WTC11 (cell line): ENCODE data around the gene GPBP1L1. TPM values are rescaled to one million over a fixed set of nuclear protein-coding genes. Genes with fewer than 3 reads are reported as not detected.

ENCODE experiments used
- ATAC-seq: fragments of 200-7000 bp; cut with Tn5 transposase; 2 replicates; pipeline ENCODE4 v1.10.0; 2021; ENCODE audit warnings: mild to moderate bottlenecking, moderate library complexity
- CTCF ChIA-PET: fragments of 300-600 bp; sonication (Branson Sonifier 250); formaldehyde crosslinking; loops from one replicate; lab custom pipeline; 2021; ENCODE audit warnings: antibody characterized with exemption; lab: Charles Lee
- POLR2A ChIA-PET: fragments of 350-600 bp; sonication (Branson Sonifier 250); formaldehyde crosslinking; loops from one replicate; lab custom pipeline; 2021; ENCODE audit warnings: antibody characterized with exemption; lab: Charles Lee
- DNase-seq: peaks from one replicate; pipeline ENCODE4 v3.0.0; 2021; ENCODE audit warnings: low spot score
- H3K27ac Mint-ChIP-seq: 2 replicates; pipeline ENCODE4 v1.8.0; 2021; ENCODE audit warnings: mixed read lengths
- H3K27me3 Mint-ChIP-seq: 2 replicates; pipeline ENCODE4 v1.8.0; 2021; ENCODE audit warnings: low read depth, mild to moderate bottlenecking, moderate library complexity, mixed read lengths
- H3K36me3 Mint-ChIP-seq: 2 replicates; pipeline ENCODE4 v1.8.0; 2021; ENCODE audit warnings: mixed read lengths
- H3K4me1 Mint-ChIP-seq: 2 replicates; pipeline ENCODE4 v1.8.0; 2022; ENCODE audit warnings: mixed read lengths
- H3K4me3 Mint-ChIP-seq: 2 replicates; pipeline ENCODE4 v1.8.0; 2021; ENCODE audit warnings: mild to moderate bottlenecking, moderate library complexity, mixed read lengths
- H3K9me3 Mint-ChIP-seq: 2 replicates; pipeline ENCODE4 v1.8.0; 2021; ENCODE audit warnings: mixed read lengths
- ATF1 ChIP-seq: sonication (generic); formaldehyde crosslinking; IDR thresholded peaks from 2 replicates; pipeline ENCODE4 v1.8.1; 2023; ENCODE audit warnings: mild to moderate bottlenecking, moderate library complexity, missing genetic modification reagents
- ESRRA ChIP-seq: sonication (generic); formaldehyde crosslinking; IDR thresholded peaks from 2 replicates; pipeline ENCODE4 v1.8.1; 2022; ENCODE audit warnings: mild to moderate bottlenecking, missing genetic modification reagents, borderline replicate concordance
- FOXJ3 ChIP-seq: sonication (generic); formaldehyde crosslinking; IDR thresholded peaks from 2 replicates; pipeline ENCODE4 v1.9.0; 2021; ENCODE audit warnings: missing genetic modification reagents, mild to moderate bottlenecking, borderline replicate concordance
- GTF2I ChIP-seq: fragments of 250-450 bp; sonication (Bioruptor Pico); conservative IDR thresholded peaks from 2 replicates; pipeline ENCODE4 v1.4.0; 2021; ENCODE audit warnings: mild to moderate bottlenecking
- HMGA2 ChIP-seq: fragments of 250-450 bp; sonication (Bioruptor Pico); IDR thresholded peaks from 2 replicates; pipeline ENCODE4 v1.4.0; 2021; ENCODE audit warnings: mild to moderate bottlenecking, moderate library complexity
- IRF2 ChIP-seq: sonication (generic); formaldehyde crosslinking; IDR thresholded peaks from 2 replicates; pipeline ENCODE4 v1.8.0; 2022; ENCODE audit warnings: low read depth, missing genetic modification reagents, borderline replicate concordance
- JAZF1 ChIP-seq: fragments of 250-450 bp; sonication (Bioruptor Pico); IDR thresholded peaks from 2 replicates; pipeline ENCODE4 v1.9.0; 2021; ENCODE audit warnings: moderate library complexity, mild to moderate bottlenecking, inconsistent platforms
- NFATC4 ChIP-seq: fragments of 250-450 bp; sonication (Bioruptor Pico); IDR thresholded peaks from 2 replicates; pipeline ENCODE4 v1.9.0; 2021; ENCODE audit warnings: mild to moderate bottlenecking
- NFYB ChIP-seq: sonication (generic); formaldehyde crosslinking; conservative IDR thresholded peaks from 2 replicates; pipeline ENCODE4 v1.8.0; 2022; ENCODE audit warnings: low read depth, missing genetic modification reagents
- RORB ChIP-seq: fragments of 250-450 bp; sonication (Bioruptor Pico); IDR thresholded peaks from 2 replicates; pipeline ENCODE4 v1.9.0; 2021; ENCODE audit warnings: mild to moderate bottlenecking
- SOX15 ChIP-seq: fragments of 250-450 bp; sonication (Bioruptor Pico); IDR thresholded peaks from 2 replicates; pipeline ENCODE4 v1.9.0; 2021; ENCODE audit warnings: mild to moderate bottlenecking
- TCF7 ChIP-seq: sonication (generic); formaldehyde crosslinking; IDR thresholded peaks from 2 replicates; pipeline ENCODE4 v1.8.0; 2022; ENCODE audit warnings: mild to moderate bottlenecking, low read depth, missing genetic modification reagents, moderate library complexity
- TEAD4 ChIP-seq: sonication (generic); formaldehyde crosslinking; IDR thresholded peaks from 2 replicates; pipeline ENCODE4 v1.8.0; 2022; ENCODE audit warnings: mild to moderate bottlenecking, missing genetic modification reagents
- ZNF138 ChIP-seq: sonication (generic); formaldehyde crosslinking; conservative IDR thresholded peaks from 2 replicates; pipeline ENCODE4 v1.8.1; 2022; ENCODE audit warnings: mild to moderate bottlenecking, moderate library complexity, missing genetic modification reagents
- ZNF263 ChIP-seq: sonication (generic); formaldehyde crosslinking; IDR thresholded peaks from 2 replicates; pipeline ENCODE4 v1.8.1; 2022; ENCODE audit warnings: low read depth, mild to moderate bottlenecking, moderate library complexity, missing genetic modification reagents
- ZNF416 ChIP-seq: fragments of 250-450 bp; sonication (Bioruptor Pico); IDR thresholded peaks from 2 replicates; pipeline ENCODE4 v1.9.0; 2021; ENCODE audit warnings: mild to moderate bottlenecking, inconsistent platforms
- total RNA-seq: library from RNA; stranded (reverse); gene quantifications from 3 replicates; pipeline ENCODE4 v1.2.3, GENCODE V29; 2021
- TF ChIP-seq, protein P1 (sequence below): fragments of 250-450 bp; sonication (Bioruptor Pico); conservative IDR thresholded peaks from 2 replicates; pipeline ENCODE4 v1.9.0; 2021; ENCODE audit warnings: mild to moderate bottlenecking
- TF ChIP-seq, protein P2 (sequence below): sonication (generic); formaldehyde crosslinking; IDR thresholded peaks from 2 replicates; pipeline ENCODE4 v1.8.0; 2023; ENCODE audit warnings: missing genetic modification reagents
- TF ChIP-seq, protein P3 (sequence below): fragments of 250-450 bp; sonication (Bioruptor Pico); IDR thresholded peaks from 2 replicates; pipeline ENCODE4 v2.1.2; 2022; ENCODE audit warnings: mild to moderate bottlenecking, moderate library complexity
- TF ChIP-seq, protein P4 (sequence below): sonication (generic); formaldehyde crosslinking; IDR thresholded peaks from 2 replicates; pipeline ENCODE4 v1.8.1; 2023; ENCODE audit warnings: mild to moderate bottlenecking, missing genetic modification reagents, moderate library complexity
- TF ChIP-seq, protein P5 (sequence below): sonication (generic); formaldehyde crosslinking; IDR thresholded peaks from 2 replicates; pipeline ENCODE4 v1.8.1; 2023; ENCODE audit warnings: mild to moderate bottlenecking, missing genetic modification reagents
- TF ChIP-seq, protein P6 (sequence below): fragments of 250-450 bp; sonication (Bioruptor Pico); IDR thresholded peaks from 2 replicates; pipeline ENCODE4 v1.8.0; 2021; ENCODE audit warnings: mild to moderate bottlenecking
- TF ChIP-seq, protein P7 (sequence below): sonication (generic); formaldehyde crosslinking; IDR thresholded peaks from 2 replicates; pipeline ENCODE4 v1.8.0; 2022; ENCODE audit warnings: mild to moderate bottlenecking, missing genetic modification reagents

The GPBP1L1 gene
- total RNA-seq, 1 experiment from 2014 or later = 126 TPM

DNA sequence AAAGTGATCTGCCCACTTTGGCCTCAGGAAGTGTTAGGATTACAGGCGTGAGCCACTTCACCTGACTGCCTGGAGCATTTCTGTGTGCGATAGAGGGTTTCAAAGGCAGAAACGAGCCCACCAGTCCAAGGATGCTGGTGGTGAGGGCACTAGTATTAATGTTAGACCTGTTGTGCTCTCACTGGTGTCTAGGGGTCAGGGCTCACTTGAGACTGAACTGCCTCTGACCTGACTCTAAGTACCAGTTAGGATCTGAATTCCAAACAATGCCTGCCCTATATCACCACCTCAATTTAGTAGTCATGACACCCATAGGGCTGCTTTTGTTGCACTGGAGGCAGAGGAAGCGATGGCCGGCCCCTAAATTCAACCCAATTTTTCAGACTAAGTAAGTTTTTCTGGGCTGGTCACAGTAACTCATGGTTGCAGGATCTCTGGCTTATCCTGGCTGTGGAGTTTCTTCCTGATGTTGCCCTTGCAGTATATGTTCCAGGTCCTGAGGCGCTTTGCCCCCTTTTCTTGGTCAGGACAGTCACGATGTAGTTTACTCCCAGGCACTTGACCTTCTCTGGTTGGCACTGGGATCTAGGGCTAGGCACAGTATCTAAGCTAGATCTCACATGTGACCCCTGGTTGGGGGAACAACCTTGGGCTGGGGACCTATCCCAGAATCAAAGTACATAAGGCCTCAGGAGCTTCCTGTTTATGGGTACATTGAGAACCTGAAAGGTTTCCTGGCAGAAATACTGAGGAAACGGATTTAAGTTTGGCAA lies 67.0 kb downstream of the GPBP1L1 start (continued):
- TF ChIP-seq, protein P1, sequence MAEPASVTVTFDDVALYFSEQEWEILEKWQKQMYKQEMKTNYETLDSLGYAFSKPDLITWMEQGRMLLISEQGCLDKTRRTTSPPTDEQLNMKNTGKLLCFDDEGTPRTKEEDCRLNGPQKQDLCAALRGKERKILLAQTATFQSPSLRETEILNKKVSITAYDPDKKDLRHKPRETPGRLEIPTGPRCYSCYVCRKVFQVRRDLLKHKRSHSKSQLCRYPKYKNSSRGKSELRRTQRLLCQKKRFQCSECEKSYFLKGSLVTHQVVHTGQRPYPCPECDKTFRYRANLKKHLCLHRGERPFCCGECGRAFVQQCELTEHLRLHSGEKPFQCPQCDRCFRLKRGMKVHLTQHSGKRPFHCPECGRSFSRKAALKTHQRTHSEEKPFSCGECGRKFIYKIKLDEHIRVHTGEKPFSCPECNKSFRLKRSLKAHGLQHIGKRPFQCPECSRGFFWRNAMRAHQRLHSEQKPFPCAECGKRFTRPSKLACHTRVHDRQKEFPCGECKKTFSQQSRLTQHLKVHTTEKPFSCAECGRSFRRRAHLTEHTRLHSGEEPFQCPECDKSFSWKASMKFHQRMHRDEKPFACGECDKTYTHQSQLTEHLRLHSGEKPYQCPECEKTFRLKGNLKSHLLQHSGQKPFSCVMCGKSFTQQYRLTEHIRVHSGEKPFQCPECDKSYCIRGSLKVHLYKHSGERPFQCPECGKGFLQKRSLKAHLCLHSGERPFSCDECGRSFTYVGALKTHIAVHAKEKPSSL (CRISPR knock-in tag) = no peak; the same call in 1 of the 2 replicates
- TF ChIP-seq, protein P2, sequence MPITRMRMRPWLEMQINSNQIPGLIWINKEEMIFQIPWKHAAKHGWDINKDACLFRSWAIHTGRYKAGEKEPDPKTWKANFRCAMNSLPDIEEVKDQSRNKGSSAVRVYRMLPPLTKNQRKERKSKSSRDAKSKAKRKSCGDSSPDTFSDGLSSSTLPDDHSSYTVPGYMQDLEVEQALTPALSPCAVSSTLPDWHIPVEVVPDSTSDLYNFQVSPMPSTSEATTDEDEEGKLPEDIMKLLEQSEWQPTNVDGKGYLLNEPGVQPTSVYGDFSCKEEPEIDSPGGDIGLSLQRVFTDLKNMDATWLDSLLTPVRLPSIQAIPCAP (CRISPR knock-in tag) = no peak
- TF ChIP-seq ZNF416 (CRISPR knock-in tag) (no peak), ZNF263 (CRISPR knock-in tag) (no peak), TCF7 (CRISPR knock-in tag) (no peak)

DNA sequence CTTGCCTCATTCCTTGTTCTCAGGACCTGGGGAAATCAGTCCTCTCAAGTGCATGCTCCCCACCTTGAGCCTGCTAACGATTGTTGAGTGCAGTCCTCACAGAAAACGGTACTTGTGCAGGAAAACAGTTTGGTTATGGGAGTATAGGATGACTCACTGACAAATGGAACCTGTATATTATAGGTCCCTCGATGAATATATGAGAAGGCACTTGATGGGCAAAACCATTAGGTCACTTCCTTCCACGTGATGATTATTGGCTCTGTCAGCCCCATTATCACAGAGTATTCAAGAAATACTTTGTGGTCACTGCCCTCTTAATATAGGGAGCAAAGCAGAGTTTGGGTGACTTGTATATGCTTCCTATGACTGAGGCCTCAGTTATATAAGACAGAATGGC lies 68.7 kb downstream of the GPBP1L1 start:
- CTCF ChIA-PET = no interaction called here
- no peak for TF ChIP-seq SOX15 (CRISPR knock-in tag)
- TF ChIP-seq, protein P3, sequence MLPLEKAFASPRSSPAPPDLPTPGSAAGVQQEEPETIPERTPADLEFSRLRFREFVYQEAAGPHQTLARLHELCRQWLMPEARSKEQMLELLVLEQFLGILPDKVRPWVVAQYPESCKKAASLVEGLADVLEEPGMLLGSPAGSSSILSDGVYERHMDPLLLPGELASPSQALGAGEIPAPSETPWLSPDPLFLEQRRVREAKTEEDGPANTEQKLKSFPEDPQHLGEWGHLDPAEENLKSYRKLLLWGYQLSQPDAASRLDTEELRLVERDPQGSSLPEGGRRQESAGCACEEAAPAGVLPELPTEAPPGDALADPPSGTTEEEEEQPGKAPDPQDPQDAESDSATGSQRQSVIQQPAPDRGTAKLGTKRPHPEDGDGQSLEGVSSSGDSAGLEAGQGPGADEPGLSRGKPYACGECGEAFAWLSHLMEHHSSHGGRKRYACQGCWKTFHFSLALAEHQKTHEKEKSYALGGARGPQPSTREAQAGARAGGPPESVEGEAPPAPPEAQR (CRISPR knock-in tag) = no peak
- TF ChIP-seq GTF2I = no peak
- TF ChIP-seq, protein P4, sequence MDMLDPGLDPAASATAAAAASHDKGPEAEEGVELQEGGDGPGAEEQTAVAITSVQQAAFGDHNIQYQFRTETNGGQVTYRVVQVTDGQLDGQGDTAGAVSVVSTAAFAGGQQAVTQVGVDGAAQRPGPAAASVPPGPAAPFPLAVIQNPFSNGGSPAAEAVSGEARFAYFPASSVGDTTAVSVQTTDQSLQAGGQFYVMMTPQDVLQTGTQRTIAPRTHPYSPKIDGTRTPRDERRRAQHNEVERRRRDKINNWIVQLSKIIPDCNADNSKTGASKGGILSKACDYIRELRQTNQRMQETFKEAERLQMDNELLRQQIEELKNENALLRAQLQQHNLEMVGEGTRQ (CRISPR knock-in tag) = no peak
- TF ChIP-seq FOXJ3 (CRISPR knock-in tag) = no peak
- TF ChIP-seq RORB (CRISPR knock-in tag) = no peak
- no peak for TF ChIP-seq NFATC4
- TF ChIP-seq HMGA2 (CRISPR knock-in tag) = no peak
- TF ChIP-seq, protein P5, sequence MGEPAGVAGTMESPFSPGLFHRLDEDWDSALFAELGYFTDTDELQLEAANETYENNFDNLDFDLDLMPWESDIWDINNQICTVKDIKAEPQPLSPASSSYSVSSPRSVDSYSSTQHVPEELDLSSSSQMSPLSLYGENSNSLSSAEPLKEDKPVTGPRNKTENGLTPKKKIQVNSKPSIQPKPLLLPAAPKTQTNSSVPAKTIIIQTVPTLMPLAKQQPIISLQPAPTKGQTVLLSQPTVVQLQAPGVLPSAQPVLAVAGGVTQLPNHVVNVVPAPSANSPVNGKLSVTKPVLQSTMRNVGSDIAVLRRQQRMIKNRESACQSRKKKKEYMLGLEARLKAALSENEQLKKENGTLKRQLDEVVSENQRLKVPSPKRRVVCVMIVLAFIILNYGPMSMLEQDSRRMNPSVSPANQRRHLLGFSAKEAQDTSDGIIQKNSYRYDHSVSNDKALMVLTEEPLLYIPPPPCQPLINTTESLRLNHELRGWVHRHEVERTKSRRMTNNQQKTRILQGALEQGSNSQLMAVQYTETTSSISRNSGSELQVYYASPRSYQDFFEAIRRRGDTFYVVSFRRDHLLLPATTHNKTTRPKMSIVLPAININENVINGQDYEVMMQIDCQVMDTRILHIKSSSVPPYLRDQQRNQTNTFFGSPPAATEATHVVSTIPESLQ (CRISPR knock-in tag) = no peak
- Mint-ChIP-seq H3K27me3 (no peaks in the 10 kb centered on the region), H3K36me3 (peaks cover 63% of the 10 kb centered on the region), H3K27ac (no peak overlapping the region), H3K4me3 (no peak overlapping the region), H3K4me1 (no peaks in the 10 kb centered on the region), H3K9me3 (no peaks in the 10 kb centered on the region)
- no peak for ATAC-seq
- POLR2A ChIA-PET = no interaction called here
- no peak for DNase-seq

DNA sequence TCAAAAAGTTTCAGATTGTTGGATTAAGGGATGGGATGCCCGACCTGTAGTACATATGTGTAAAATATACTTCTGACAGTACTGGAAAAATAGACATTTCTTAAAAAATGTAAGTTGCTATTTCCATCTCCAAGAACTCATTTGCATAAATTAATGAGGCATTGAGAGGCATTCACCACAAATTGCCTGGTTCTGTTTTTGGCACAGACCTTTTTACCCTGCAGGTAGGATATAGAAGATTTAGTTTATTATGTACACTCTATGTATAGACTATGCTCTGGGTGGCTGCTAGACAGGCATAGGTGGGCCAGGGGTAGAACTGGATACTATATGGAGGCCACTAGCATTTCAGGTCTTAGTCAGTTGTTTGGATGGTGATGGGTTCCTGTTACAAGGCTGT lies 70.4 kb downstream of the GPBP1L1 start:
- Mint-ChIP-seq H3K27me3 (no peaks in the 10 kb centered on the region), H3K36me3 (peaks cover 72% of the 10 kb centered on the region), H3K9me3 (no peaks in the 10 kb centered on the region), H3K4me3 (no peak overlapping the region), H3K4me1 (no peaks in the 10 kb centered on the region), H3K27ac (peak overlapping the region; percentile 60; the same call in 1 of the 2 replicates)
- CTCF ChIA-PET = no interaction called here
- TF ChIP-seq JAZF1 (CRISPR knock-in tag) (no peak), ZNF138 (CRISPR knock-in tag) (no peak), NFYB (CRISPR knock-in tag) (no peak), TEAD4 (no peak), ESRRA (no peak), ATF1 (CRISPR knock-in tag) (no peak), IRF2 (CRISPR knock-in tag) (no peak)
- TF ChIP-seq, protein P6, sequence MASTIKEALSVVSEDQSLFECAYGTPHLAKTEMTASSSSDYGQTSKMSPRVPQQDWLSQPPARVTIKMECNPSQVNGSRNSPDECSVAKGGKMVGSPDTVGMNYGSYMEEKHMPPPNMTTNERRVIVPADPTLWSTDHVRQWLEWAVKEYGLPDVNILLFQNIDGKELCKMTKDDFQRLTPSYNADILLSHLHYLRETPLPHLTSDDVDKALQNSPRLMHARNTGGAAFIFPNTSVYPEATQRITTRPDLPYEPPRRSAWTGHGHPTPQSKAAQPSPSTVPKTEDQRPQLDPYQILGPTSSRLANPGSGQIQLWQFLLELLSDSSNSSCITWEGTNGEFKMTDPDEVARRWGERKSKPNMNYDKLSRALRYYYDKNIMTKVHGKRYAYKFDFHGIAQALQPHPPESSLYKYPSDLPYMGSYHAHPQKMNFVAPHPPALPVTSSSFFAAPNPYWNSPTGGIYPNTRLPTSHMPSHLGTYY = 0 out of 2 replicates have a peak, but pooled peaks have one; percentile 17
- TF ChIP-seq, protein P7, sequence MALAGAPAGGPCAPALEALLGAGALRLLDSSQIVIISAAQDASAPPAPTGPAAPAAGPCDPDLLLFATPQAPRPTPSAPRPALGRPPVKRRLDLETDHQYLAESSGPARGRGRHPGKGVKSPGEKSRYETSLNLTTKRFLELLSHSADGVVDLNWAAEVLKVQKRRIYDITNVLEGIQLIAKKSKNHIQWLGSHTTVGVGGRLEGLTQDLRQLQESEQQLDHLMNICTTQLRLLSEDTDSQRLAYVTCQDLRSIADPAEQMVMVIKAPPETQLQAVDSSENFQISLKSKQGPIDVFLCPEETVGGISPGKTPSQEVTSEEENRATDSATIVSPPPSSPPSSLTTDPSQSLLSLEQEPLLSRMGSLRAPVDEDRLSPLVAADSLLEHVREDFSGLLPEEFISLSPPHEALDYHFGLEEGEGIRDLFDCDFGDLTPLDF = no peak
- POLR2A ChIA-PET = no interaction called here
- DNase-seq = no peak
- no peak for ATAC-seq
